COR-L47 (cell line): ENCODE results near the gene LANCL2.
A peak's percentile ranks its signal among the peaks of the same experiment; 100 is the strongest.
"Not testable (repeated sequence)": the region's sequence is repeated elsewhere in the genome, so short reads cannot be mapped to it uniquely, and the experiment has no call there.

ENCODE experiments used
- DNase-seq: peaks from one replicate; lab custom pipeline; 2025; lab: John Stamatoyannopoulos, UW

Gene LANCL2

GRCh38 chr7:55362927-55363326 is 2.2 kb upstream of the LANCL2 start:
- DNase-seq: no peak

- no peak for DNase-seq
Measured at GRCh38 chr7:55363386-55364170, 1.6 kb upstream of the LANCL2 start.

DNA sequence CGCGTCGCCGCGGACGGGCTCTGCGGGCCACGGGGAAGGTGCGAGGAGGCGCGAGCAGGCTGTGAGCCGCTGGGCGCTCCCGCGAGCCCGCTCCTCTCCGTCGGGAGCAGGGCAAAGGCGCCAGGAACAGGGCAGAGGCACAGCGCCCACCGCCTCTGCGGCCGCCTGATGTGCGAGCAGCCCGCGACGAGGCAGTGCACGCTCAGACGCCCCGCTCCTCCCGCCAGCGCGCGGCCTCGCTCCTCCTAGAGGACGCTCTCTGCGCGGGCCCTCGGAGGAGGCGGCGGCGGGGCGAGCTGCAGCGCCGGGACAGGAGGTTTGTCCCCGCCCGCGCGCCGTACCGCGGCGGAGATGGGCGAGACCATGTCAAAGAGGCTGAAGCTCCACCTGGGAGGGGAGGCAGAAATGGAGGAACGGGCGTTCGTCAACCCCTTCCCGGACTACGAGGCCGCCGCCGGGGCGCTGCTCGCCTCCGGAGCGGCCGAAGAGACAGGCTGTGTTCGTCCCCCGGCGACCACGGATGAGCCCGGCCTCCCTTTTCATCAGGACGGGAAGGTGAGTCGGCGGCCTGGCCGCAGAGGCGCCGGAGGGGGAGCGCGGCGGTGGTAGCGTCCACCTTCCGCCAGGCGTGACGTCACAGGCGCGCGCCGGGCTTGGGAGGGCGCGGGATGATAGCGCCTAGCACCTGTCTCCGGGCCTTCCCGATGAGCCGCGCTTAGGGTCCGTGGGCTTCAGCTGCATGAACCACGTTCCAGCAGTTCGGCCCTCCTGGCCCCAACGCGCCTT is 731 bp downstream of the LANCL2 start:
- peak; percentile 93 for DNase-seq

GRCh38 chr7:55366461-55367070 is 1.4 kb downstream of the LANCL2 start:
- peak; percentile 11 for DNase-seq

GRCh38 chr7:55367283-55367840 is 2.2 kb downstream of the LANCL2 start:
- no peak for DNase-seq

GRCh38 chr7:55369427-55370400 is 4.6 kb downstream of the LANCL2 start:
- DNase-seq: no peak

DNA sequence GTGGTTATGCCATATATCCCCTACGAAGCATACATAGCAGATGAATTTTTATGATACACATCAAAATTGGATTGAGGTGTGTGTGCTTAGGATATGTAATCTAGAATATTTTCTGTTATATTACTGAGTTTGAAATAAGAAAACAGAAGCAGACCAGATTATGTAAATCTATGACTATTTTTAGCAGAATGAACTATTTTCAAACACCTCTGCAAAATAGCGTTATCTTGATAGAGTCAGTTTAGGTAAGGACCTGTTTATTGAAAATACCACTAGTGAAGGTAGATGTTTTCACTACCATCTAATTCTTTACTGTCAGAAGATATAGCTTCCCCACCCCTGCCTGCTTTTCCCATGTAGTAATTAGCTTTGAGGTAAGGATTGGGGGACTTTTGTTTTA is 9.1 kb downstream of the LANCL2 start:
- DNase-seq: no peak

- no peak for DNase-seq
Measured at GRCh38 chr7:55375237-55375636, 10.1 kb downstream of the LANCL2 start.

DNA sequence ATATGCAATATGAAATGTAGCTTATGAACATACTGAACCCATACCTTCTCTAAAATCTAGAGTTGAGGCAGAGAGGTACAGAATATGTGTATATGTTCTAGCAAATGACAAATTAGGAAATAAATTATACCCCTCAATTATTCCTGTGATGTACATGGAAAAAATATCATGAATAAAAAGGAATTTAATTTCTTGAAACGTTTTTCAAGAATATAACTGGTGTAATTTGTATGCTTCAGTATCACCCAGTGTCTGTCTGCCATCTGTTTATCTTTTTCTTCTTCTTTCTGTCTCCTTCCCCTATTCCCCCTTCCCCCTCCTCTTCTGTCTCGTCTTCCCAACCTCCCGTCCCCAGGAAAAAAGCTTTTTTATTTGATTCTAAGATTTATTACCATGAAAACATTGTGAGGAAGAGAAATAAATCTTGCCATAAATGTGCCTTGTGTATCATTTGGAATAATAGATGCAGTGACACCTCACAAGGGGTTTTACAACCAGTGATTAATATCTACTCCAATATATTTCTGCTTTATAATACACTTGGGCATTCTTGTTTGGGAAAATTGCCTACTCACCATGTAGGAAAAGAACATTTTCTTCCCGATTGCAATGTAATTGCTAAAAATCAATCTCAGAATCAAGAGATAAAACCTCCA is 12.2 kb downstream of the LANCL2 start:
- DNase-seq: no peak

GRCh38 chr7:55379285-55379684 is 14.1 kb downstream of the LANCL2 start:
- no peak for DNase-seq

- DNase-seq: no peak
Measured at GRCh38 chr7:55381189-55381588, 16.1 kb downstream of the LANCL2 start.

- DNase-seq: no peak
Measured at GRCh38 chr7:55381696-55382095, 16.6 kb downstream of the LANCL2 start.

- DNase-seq: no peak
Measured at GRCh38 chr7:55382251-55382650, 17.1 kb downstream of the LANCL2 start.

GRCh38 chr7:55386541-55386940 is 21.4 kb downstream of the LANCL2 start:
- no peak for DNase-seq

DNA sequence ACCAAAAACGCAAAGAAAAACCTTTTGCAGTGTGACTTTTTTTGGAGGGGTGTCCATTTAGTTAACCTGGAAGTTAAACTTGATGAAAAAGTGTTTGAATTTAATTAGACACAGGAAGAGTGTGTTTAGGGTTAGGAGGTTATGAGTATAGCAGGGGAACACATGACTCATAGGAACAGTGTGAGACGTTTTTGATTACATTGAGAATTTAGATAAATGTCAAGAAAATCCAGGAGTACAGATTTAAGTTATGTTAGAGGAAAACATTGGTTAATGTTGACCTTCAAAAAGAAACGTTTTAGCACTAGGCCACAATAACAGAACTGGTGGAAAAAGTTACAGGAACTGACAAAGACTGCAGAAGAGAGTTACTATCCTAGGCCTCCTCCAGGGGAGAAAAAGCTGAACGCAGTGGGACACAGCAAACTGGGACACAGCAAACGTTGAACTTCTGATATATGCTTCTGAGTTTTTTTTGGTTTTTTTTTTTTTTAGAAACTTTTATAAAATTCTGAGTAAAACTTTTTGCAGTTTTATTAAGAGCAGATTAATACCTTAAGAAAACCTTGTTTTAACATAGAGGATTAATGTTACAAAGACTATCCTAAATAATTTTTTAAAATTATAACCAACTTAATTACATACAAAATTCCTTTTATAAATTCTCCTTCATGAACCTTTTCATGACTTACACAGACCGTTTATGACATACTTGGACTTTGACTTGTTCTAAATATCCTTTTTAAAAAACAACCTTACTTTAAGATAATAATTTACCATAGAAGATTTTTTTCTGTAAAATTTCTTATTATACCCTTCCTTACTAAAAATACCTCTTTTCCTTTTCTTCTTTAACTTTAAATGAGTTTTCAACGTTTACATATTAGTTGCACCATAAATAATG is 22.2 kb downstream of the LANCL2 start:
- no peak for DNase-seq

GRCh38 chr7:55396233-55396785 is 31.2 kb downstream of the LANCL2 start:
- no peak for DNase-seq

DNA sequence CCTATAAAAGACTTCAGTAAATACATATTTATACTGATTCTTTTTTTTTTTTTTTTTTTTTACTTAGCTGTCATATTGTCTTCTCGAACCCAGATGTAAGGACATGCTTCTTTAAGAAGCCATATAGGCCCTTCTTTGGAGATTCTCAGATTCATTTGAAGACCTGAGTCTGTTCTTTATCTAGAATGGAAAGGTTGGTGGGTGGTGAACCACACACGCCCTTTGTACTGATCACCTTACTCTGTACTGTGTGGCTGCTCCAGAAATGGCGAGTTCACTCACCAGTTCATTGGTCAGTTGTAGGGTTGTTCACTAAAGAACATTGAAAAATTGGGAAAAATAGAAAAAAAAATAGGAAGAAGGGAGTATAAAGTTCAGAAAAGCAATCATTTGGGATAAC is 32.5 kb downstream of the LANCL2 start:
- DNase-seq: no peak

DNA sequence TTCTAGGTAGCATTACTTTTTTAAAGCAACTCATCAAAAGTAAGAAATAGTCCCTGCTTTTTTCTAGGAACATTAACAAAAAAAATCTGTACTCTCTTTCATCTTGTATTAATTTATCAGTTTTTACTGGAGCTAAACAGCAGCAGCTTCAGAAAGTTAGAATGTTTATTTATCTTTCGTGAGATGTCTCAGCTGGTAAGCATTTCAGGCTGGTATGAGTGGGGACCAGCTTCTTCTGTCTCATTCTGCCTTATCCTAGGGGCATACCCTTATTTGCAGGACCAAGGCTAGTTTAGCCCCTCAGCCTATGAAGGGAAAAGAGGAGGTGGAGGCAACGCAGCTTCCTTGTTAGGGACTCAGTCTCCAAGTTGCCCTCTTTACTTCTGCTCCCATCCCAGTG is 35.1 kb downstream of the LANCL2 start:
- DNase-seq: no peak

- not testable (repeated sequence) for DNase-seq
Measured at GRCh38 chr7:55402506-55402905, 37.4 kb downstream of the LANCL2 start.
